ENCODE results near the gene CDH4. TPM values are rescaled to one million over a fixed set of nuclear protein-coding genes. Genes with fewer than 3 reads are reported as not detected.
A peak's percentile ranks its signal among the peaks of the same experiment; 100 is the strongest.

CDH4 gene
- total RNA-seq, 1 experiment from 2014 or later = not detected

DNA sequence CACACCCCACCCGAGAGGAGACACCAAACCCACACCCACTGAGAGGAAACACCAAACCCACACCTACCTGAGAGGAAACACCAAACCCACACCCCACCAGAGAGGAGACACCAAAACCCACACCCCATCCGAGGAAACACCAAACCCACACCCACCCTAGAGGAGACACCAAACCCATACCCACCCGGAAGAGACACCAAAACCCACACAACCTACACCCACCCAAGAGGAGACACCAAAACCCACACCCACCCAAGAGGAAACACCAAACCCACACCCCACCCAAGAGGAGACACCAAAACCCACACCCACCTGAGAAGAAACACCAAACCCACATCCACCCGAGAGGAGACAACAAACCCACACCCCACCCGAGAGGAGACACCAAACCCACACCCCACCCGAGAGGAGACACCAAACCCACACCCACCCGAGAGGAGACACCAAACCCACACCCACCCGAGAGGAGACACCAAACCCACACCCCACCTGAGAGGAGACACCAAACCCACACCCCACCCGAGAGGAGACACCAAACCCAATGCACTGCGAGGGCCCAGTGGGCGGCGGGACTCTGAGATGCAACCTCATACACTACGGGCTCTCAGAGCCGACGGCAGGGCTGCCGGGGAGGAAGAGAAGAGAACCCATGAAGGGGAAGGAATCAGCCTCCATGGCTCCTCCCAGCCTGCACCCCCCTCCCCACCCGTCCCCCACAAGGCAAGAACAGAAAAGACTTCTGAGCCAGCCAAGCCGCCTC, 730.3 kb downstream of the CDH4 start:
- TF ChIP-seq POLR2AphosphoS5 (IDR thresholded peaks at IDR 0.05; ENCODE audit: low read depth, low read length) = no peak
- TF ChIP-seq, protein P1, sequence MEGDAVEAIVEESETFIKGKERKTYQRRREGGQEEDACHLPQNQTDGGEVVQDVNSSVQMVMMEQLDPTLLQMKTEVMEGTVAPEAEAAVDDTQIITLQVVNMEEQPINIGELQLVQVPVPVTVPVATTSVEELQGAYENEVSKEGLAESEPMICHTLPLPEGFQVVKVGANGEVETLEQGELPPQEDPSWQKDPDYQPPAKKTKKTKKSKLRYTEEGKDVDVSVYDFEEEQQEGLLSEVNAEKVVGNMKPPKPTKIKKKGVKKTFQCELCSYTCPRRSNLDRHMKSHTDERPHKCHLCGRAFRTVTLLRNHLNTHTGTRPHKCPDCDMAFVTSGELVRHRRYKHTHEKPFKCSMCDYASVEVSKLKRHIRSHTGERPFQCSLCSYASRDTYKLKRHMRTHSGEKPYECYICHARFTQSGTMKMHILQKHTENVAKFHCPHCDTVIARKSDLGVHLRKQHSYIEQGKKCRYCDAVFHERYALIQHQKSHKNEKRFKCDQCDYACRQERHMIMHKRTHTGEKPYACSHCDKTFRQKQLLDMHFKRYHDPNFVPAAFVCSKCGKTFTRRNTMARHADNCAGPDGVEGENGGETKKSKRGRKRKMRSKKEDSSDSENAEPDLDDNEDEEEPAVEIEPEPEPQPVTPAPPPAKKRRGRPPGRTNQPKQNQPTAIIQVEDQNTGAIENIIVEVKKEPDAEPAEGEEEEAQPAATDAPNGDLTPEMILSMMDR (IDR thresholded peaks at IDR 0.05) = no peak
- TF ChIP-seq, protein P2, sequence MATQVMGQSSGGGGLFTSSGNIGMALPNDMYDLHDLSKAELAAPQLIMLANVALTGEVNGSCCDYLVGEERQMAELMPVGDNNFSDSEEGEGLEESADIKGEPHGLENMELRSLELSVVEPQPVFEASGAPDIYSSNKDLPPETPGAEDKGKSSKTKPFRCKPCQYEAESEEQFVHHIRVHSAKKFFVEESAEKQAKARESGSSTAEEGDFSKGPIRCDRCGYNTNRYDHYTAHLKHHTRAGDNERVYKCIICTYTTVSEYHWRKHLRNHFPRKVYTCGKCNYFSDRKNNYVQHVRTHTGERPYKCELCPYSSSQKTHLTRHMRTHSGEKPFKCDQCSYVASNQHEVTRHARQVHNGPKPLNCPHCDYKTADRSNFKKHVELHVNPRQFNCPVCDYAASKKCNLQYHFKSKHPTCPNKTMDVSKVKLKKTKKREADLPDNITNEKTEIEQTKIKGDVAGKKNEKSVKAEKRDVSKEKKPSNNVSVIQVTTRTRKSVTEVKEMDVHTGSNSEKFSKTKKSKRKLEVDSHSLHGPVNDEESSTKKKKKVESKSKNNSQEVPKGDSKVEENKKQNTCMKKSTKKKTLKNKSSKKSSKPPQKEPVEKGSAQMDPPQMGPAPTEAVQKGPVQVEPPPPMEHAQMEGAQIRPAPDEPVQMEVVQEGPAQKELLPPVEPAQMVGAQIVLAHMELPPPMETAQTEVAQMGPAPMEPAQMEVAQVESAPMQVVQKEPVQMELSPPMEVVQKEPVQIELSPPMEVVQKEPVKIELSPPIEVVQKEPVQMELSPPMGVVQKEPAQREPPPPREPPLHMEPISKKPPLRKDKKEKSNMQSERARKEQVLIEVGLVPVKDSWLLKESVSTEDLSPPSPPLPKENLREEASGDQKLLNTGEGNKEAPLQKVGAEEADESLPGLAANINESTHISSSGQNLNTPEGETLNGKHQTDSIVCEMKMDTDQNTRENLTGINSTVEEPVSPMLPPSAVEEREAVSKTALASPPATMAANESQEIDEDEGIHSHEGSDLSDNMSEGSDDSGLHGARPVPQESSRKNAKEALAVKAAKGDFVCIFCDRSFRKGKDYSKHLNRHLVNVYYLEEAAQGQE (IDR thresholded peaks at IDR 0.05; ENCODE audit: insufficient read depth in 1 of 2, low read depth in 2 of 2, low read length in 1 of 2) = no peak
- TF ChIP-seq SIN3A (IDR thresholded peaks at IDR 0.05; ENCODE audit: borderline replicate concordance, insufficient read depth, low read depth, low read length) = no peak
- no peak for TF ChIP-seq TCF7L2 (IDR thresholded peaks at IDR 0.05; ENCODE audit: low read depth, low read length)
- no peak for ATAC-seq
- intact Hi-C loops (cut with micrococcal nuclease; ENCODE audit: unreplicated experiment) = no loop called here

DNA sequence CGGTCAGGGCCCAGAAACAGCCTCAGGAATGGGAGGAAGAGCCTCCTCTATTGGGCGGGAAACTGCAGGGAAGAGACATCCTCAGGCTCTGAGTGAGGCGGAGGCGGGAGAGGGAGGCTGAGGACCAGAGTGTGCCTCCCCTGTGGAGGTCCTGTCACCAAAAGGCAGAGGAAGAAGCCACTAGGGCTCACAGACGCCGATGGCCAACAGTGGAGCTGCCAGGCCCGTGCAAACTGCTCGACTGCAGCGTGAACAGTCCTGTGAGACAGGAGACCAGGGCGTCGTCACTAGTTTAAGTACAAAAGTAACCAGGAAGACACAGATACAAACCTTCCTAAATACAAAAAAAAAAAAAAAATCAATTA, 730.9 kb downstream of the CDH4 start:
- TF ChIP-seq, protein P1 (IDR thresholded peaks at IDR 0.05) = no peak
- no peak for TF ChIP-seq SIN3A (IDR thresholded peaks at IDR 0.05; ENCODE audit: borderline replicate concordance, insufficient read depth, low read depth, low read length)
- TF ChIP-seq TCF7L2 (IDR thresholded peaks at IDR 0.05; ENCODE audit: low read depth, low read length) = no peak
- TF ChIP-seq, protein P2 (IDR thresholded peaks at IDR 0.05; ENCODE audit: insufficient read depth in 1 of 2, low read depth in 2 of 2, low read length in 1 of 2) = no peak
- TF ChIP-seq POLR2AphosphoS5 (IDR thresholded peaks at IDR 0.05; ENCODE audit: low read depth, low read length) = no peak
- in situ Hi-C loops (cut with HindIII; ENCODE audit: low pct_unique_long_range_greater_than_20kb, low sequenced_read_pairs) = no loop called here
- DNase-seq (ENCODE audit: low read depth, low spot score) (no peak), ATAC-seq (peak; percentile 33; the same call in 1 of the 2 replicates)
- no peak overlapping the region for H3K27ac ChIP-seq (ENCODE audit: low read length)
- H3K27me3 ChIP-seq (ENCODE audit: control insufficient read depth, insufficient read depth, low read length) = no peaks in the 10 kb centered on the region
- BruUV-seq (replicated peaks) = no TSS peak
- no peaks in the 10 kb centered on the region for H3K36me3 ChIP-seq (ENCODE audit: control insufficient read depth, insufficient read depth, low read length)
- intact Hi-C loops (cut with micrococcal nuclease; ENCODE audit: unreplicated experiment) = no loop called here
- CTCF ChIA-PET = no interaction called here
- H3K4me1 ChIP-seq (ENCODE audit: control insufficient read depth, insufficient read depth, low read length) = no peaks in the 10 kb centered on the region; the same call in 1 of the 2 replicates
- no peak overlapping the region for H3K4me3 ChIP-seq (ENCODE audit: low read depth in 2 of 2, low read length in 2 of 2)
- H3K9me3 ChIP-seq (ENCODE audit: control insufficient read depth, insufficient read depth, low read depth, low read length) = no peaks in the 10 kb centered on the region
- POLR2A ChIA-PET = no interaction called here

More for the DNA sequence above, 730.3 kb downstream of the CDH4 start:
- CTCF ChIA-PET = no interaction called here
- Histone ChIP-seq H3K4me1 (ENCODE audit: control insufficient read depth, insufficient read depth, low read length) (no peaks in the 10 kb centered on the region; the same call in 1 of the 2 replicates), H3K27me3 (ENCODE audit: control insufficient read depth, insufficient read depth, low read length) (no peaks in the 10 kb centered on the region), H3K4me3 (ENCODE audit: low read depth in 2 of 2, low read length in 2 of 2) (no peak overlapping the region), H3K36me3 (ENCODE audit: control insufficient read depth, insufficient read depth, low read length) (no peaks in the 10 kb centered on the region), H3K27ac (ENCODE audit: low read length) (no peak overlapping the region), H3K9me3 (ENCODE audit: control insufficient read depth, insufficient read depth, low read depth, low read length) (no peaks in the 10 kb centered on the region)
- DNase-seq (ENCODE audit: low read depth, low spot score) = no peak
- in situ Hi-C loops (cut with HindIII; ENCODE audit: low pct_unique_long_range_greater_than_20kb, low sequenced_read_pairs) = no loop called here
- no TSS peak for BruUV-seq (replicated peaks)
- POLR2A ChIA-PET = no interaction called here
